BJ (cell line): ENCODE data around the gene USH2A. TPM values are rescaled to one million over a fixed set of nuclear protein-coding genes. Genes with fewer than 3 reads are reported as not detected.

Source experiments
- CTCF ChIA-PET: fragments of 350-600 bp; formaldehyde crosslinking; extraction: SDS; loops from one replicate; lab custom pipeline; 2021; ENCODE audit warnings: antibody characterized with exemption, inconsistent platforms; lab: Yijun Ruan, JAX
- POLR2A ChIA-PET: fragments of 300-600 bp; sonication (Branson Sonifier 250); formaldehyde crosslinking; extraction: SDS; loops from one replicate; lab custom pipeline; 2021; ENCODE audit warnings: antibody characterized with exemption; lab: Charles Lee
- DNase-seq: peaks from one replicate; pipeline ENCODE4 v3.0.0-alpha.2; 2011; ENCODE audit warnings: low read depth
- H3K27me3 ChIP-seq: 2 replicates; pipeline ENCODE4 v1.6.0; 2011; ENCODE audit warnings: low read length; ENCODE audit not compliant: control insufficient read depth, insufficient read depth
- H3K36me3 ChIP-seq: 2 replicates; pipeline ENCODE4 v1.5.1; 2011; ENCODE audit warnings: low read length; ENCODE audit not compliant: control insufficient read depth, insufficient read depth
- H3K4me3 ChIP-seq: 2 replicates; pipeline ENCODE4 v1.5.1; 2011; ENCODE audit warnings: low read depth, mild to moderate bottlenecking, control low read depth, low read length
- polyA plus RNA-seq: library from polyadenylated mRNA; depleted of rRNA; stranded (reverse); fragments of >200 nt; gene quantifications from 2 replicates; pipeline ENCODE4 v1.2.3, GENCODE V29; 2011
- TF ChIP-seq, protein P1 (sequence below): IDR thresholded peaks from 2 replicates; pipeline ENCODE4 v1.5.1; 2011; ENCODE audit warnings: low read depth, mild to moderate bottlenecking, control low read depth, inconsistent platforms, low read length, moderate library complexity; ENCODE audit not compliant: insufficient read depth

The USH2A gene
- polyA plus RNA-seq, 1 experiment: under 0.01 TPM

DNA sequence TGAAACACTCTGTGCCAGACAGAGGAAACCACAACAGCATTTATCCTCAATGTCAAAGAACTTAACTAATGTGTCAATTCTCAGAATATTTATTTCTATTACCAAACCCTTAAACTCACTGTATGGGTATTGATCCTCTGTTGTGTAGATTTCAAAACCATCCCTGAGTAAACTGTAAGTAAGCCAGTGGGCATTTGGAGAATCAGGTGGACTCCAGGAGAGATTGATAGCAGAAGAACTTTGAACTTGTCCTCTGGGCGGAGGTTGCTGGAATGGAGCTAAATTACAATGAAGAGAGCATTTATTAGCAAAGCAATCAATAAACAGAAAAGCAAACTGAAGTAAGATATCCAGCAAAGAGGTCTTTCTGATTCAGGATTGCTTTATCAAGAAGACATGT, 216.1 kb downstream of the USH2A start:
- ChIA-PET CTCF (interaction anchor here (1.9 to 3.5 kb wide), 2 partner anchors 9 to 13 kb away, joined by 4 to 15 read pairs; no protein-coding TSS in a partner anchor), POLR2A (no interaction called here)
- DNase-seq: no peak
- Histone ChIP-seq H3K27me3 (no peaks in the 10 kb centered on the region), H3K36me3 (no peaks in the 10 kb centered on the region), H3K4me3 (no peak overlapping the region)
- TF ChIP-seq, protein P1, sequence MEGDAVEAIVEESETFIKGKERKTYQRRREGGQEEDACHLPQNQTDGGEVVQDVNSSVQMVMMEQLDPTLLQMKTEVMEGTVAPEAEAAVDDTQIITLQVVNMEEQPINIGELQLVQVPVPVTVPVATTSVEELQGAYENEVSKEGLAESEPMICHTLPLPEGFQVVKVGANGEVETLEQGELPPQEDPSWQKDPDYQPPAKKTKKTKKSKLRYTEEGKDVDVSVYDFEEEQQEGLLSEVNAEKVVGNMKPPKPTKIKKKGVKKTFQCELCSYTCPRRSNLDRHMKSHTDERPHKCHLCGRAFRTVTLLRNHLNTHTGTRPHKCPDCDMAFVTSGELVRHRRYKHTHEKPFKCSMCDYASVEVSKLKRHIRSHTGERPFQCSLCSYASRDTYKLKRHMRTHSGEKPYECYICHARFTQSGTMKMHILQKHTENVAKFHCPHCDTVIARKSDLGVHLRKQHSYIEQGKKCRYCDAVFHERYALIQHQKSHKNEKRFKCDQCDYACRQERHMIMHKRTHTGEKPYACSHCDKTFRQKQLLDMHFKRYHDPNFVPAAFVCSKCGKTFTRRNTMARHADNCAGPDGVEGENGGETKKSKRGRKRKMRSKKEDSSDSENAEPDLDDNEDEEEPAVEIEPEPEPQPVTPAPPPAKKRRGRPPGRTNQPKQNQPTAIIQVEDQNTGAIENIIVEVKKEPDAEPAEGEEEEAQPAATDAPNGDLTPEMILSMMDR: no peak

DNA sequence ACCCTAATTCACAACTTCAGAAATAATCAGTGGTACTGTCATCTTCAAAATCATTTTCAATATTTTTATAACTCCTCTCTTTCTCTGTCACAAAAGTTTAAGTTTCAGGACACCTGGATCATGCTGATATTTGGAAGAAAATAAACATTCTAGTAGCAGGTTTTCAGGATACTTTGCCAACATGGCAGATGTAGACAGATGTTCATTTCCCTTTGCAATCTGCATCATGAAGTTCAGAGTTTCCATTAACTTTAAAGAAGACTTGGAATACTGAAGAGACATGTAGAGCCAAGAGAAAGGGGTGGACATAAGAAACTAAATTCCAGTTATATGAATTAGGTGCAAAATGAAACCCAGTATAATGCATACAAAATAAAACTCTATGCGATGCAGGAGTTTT, 218.1 kb downstream of the USH2A start:
- ChIA-PET POLR2A (no interaction called here), CTCF (interaction anchor here (2.2 kb wide), 1 partner anchor 17 kb away, joined by 8 read pairs; no protein-coding TSS in a partner anchor)

DNA sequence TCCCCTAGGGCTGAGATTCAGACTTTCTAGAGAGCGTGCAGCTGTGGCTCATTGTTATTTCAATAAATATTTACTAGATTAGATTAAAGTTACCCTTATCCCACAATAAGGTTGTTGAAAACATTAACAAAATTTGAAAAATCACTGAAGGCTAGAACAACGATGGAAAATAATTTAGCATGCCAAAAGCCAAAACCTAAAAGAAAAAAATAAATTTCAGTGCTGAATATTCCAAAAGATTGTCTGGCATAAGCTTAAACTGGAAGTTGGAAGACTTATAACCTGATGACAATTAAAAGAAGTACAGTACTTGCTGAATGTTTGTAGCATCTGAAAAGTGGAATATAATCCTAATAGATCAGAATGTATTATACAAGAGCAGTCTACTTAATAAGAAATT, 221.3 kb downstream of the USH2A start:
- TF ChIP-seq, protein P1: no peak
- Histone ChIP-seq H3K4me3 (no peak overlapping the region), H3K27me3 (no peaks in the 10 kb centered on the region), H3K36me3 (no peaks in the 10 kb centered on the region)
- DNase-seq: no peak
- POLR2A ChIA-PET: no interaction called here
- CTCF ChIA-PET: no interaction called here

More for the DNA sequence above, 218.1 kb downstream of the USH2A start:
- DNase-seq: no peak
- Histone ChIP-seq H3K27me3 (no peaks in the 10 kb centered on the region), H3K36me3 (no peaks in the 10 kb centered on the region), H3K4me3 (no peak overlapping the region)
- TF ChIP-seq, protein P1: no peak

DNA sequence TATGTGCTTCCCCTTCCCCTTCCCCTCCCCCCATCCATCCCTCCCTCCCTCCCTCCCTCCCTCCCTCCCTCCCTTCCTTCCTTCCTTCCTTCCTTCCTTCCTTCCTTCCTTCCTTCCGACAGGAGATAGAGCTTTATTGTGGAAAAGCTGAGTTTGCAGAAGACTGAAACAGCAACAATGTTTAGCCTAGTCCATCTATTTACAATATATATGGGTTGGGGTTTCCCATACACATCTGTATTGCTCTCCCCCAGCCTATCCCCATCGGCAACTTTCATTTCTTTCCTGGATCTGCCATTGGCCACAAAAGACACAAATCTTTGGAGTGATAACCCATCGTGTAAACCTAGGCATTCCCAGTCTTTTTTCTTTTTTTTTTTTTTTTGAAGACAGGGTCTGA, 222.3 kb downstream of the USH2A start:
- ChIA-PET POLR2A (no interaction called here), CTCF (no interaction called here)
- Histone ChIP-seq H3K27me3 (no peaks in the 10 kb centered on the region), H3K36me3 (no peaks in the 10 kb centered on the region), H3K4me3 (no peak overlapping the region)
- DNase-seq: no peak
- TF ChIP-seq, protein P1: no peak

DNA sequence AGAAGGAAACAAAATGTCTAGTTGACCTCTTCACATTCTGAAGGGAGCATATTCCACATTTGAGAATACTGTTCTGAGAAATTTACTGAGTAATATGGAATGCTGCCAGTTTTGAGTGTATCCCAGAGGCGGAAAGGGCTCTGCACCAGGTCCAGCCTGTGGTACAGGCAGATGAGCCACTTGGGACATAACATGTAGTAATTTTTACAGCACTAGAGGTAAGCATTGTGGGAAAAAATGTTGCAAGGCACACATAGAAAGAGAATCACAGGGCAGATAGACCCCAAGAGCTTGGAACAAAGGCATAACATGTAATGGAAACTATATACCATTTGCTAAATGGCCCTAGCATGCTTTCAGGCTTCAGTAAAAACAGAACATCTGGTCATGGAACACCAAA, 228.5 kb downstream of the USH2A start:
- TF ChIP-seq, protein P1: no peak
- CTCF ChIA-PET: no interaction called here
- POLR2A ChIA-PET: no interaction called here
- H3K27me3 ChIP-seq: no peaks in the 10 kb centered on the region
- DNase-seq: no peak
- H3K4me3 ChIP-seq: no peak overlapping the region
- H3K36me3 ChIP-seq: no peaks in the 10 kb centered on the region
